ENCODE measurements around the gene SPATA4. TPM values are rescaled to one million over a fixed set of nuclear protein-coding genes. Genes with fewer than 3 reads are reported as not detected.
A peak's percentile ranks its signal among the peaks of the same experiment; 100 is the strongest.

SPATA4 gene
- polyA plus RNA-seq, 1 of the 3 experiments (the other 2 are of a cell fraction) = 0.21 TPM

DNA sequence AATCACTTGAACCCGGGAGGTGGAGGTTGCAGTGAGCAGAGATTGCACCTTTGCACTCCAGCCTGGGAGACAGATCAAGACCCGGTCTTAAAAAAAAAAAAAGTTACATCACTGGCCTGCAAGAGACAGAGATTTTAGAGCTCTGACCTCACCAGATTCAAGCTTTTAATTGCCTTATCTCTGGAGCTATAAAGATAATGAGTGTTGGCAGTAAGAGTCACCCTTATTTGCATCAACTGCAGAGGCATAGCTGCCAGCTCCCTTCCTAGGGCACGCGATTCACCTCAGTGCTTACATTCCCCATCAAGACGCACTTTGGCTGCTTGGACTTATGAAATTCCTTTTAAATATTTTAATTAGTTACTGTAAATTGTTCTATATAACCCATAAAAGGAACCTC, 12.5 kb upstream of the SPATA4 start:
- no peak overlapping the region for H3K4me3 ChIP-seq (ENCODE audit: low read depth in 2 of 2, low read length in 1 of 2)
- ChIA-PET CTCF (interaction anchor here (0.7 to 0.8 kb wide), 2 partner anchors 10 to 155 kb away, joined by 3 read pairs; no protein-coding TSS in a partner anchor), POLR2A (no interaction called here)
- H3K4me2 ChIP-seq = no peak overlapping the region
- H3F3A ChIP-seq (replicated peaks; ENCODE audit: insufficient read depth) = no peaks in the 10 kb centered on the region
- H4K20me1 ChIP-seq (ENCODE audit: insufficient read depth) = no peaks in the 10 kb centered on the region
- H3K27me3 ChIP-seq (ENCODE audit: insufficient read depth) = no peaks in the 10 kb centered on the region
- WGBS (ENCODE audit: low lambda C conversion rate) = 49% methylated on average over 5 of the region's 5 CpGs
- H2AFZ ChIP-seq (ENCODE audit: low read depth) = no peak overlapping the region
- no peaks in the 10 kb centered on the region for H3K9me3 ChIP-seq
- DNase-seq = no peak
- no peak overlapping the region for H3K27ac ChIP-seq (ENCODE audit: low read depth in 2 of 2, low read length in 1 of 2)
- no peak overlapping the region for H3K9ac ChIP-seq
- no peaks in the 10 kb centered on the region for H3K36me3 ChIP-seq (replicated peaks in 1 of 2; ENCODE audit: control insufficient read depth in 1 of 2, insufficient read depth in 2 of 2, low read length in 1 of 2)
- no peaks in the 10 kb centered on the region for H3K79me2 ChIP-seq (ENCODE audit: insufficient read depth)
- TF ChIP-seq GATA2 (CRISPR knock-in tag; IDR thresholded peaks at IDR 0.05) = peak; percentile 56; the same call in 1 of the 2 replicates
- no peak for TF ChIP-seq SIN3A (IDR thresholded peaks at IDR 0.05; ENCODE audit: borderline replicate concordance, low read depth, low read length)
- H3K4me1 ChIP-seq (ENCODE audit: control insufficient read depth in 1 of 2, insufficient read depth in 2 of 2, low read depth in 1 of 2, low read length in 1 of 2) = no peaks in the 10 kb centered on the region; a peak in 1 of 4 replicates
- H3K9me2 ChIP-seq = no peaks in the 10 kb centered on the region

DNA sequence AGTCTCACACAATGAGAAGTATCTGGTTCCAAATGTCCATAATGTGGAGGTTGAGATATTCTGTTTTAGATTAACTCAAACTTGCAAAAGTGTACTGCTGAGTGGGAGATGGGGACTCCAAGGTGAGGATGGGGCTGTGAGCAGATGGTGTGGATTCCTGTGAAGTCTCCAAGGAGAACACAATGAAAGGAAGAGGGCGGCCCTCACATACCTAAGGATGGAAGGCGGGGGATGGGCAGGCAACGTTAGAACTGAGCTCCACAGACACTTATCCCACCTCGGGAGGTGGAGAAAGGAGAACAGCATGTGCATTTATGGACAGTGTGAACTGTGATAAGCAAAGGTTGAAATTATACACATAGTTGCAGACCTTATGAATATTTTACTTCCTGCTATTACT, 9.9 kb upstream of the SPATA4 start:
- Histone ChIP-seq H4K20me1 (ENCODE audit: insufficient read depth) (no peaks in the 10 kb centered on the region), H3K9ac (no peak overlapping the region), H3K36me3 (replicated peaks in 1 of 2; ENCODE audit: control insufficient read depth in 1 of 2, insufficient read depth in 2 of 2, low read length in 1 of 2) (no peaks in the 10 kb centered on the region), H3K27ac (ENCODE audit: low read depth in 2 of 2, low read length in 1 of 2) (no peak overlapping the region), H3K9me3 (no peaks in the 10 kb centered on the region), H3K4me1 (ENCODE audit: control insufficient read depth in 1 of 2, insufficient read depth in 2 of 2, low read depth in 1 of 2, low read length in 1 of 2) (no peaks in the 10 kb centered on the region; a peak in 1 of 4 replicates), H3K4me2 (no peak overlapping the region), H3K27me3 (ENCODE audit: insufficient read depth) (no peaks in the 10 kb centered on the region), H2AFZ (ENCODE audit: low read depth) (no peak overlapping the region), H3K79me2 (ENCODE audit: insufficient read depth) (no peaks in the 10 kb centered on the region), H3K4me3 (ENCODE audit: low read depth in 2 of 2, low read length in 1 of 2) (no peak overlapping the region), H3F3A (replicated peaks; ENCODE audit: insufficient read depth) (no peaks in the 10 kb centered on the region), H3K9me2 (no peaks in the 10 kb centered on the region)
- WGBS (ENCODE audit: low lambda C conversion rate) = 73% methylated on average over 3 of the region's 4 CpGs
- no peak for DNase-seq
- TF ChIP-seq TAF1 (IDR thresholded peaks at IDR 0.05; ENCODE audit: borderline replicate concordance, low read depth, low read length) (no peak), FOXM1 (IDR thresholded peaks at IDR 0.05; ENCODE audit: low read depth) (no peak), NRF1 (IDR thresholded peaks at IDR 0.05; ENCODE audit: low read depth, low read length) (no peak), MXI1 (IDR thresholded peaks at IDR 0.05; ENCODE audit: low read depth, low read length) (no peak), FOXJ3 (CRISPR knock-in tag; IDR thresholded peaks at IDR 0.05) (no peak), YY1 (IDR thresholded peaks at IDR 0.05; ENCODE audit: low read depth) (no peak), RFX5 (IDR thresholded peaks at IDR 0.05; ENCODE audit: low read length) (no peak), EZH2phosphoT487 (IDR thresholded peaks at IDR 0.05; ENCODE audit: borderline replicate concordance, low read depth) (no peak), ELF1 (IDR thresholded peaks at IDR 0.05) (no peak), RAD21 (IDR thresholded peaks at IDR 0.05; ENCODE audit: low read length) (no peak), TEAD4 (IDR thresholded peaks at IDR 0.05; ENCODE audit: borderline replicate concordance, insufficient read depth) (no peak), GATA2 (CRISPR knock-in tag; IDR thresholded peaks at IDR 0.05) (no peak), SIN3A (IDR thresholded peaks at IDR 0.05; ENCODE audit: borderline replicate concordance, low read depth, low read length) (no peak), NFIC (IDR thresholded peaks at IDR 0.05; ENCODE audit: borderline replicate concordance) (no peak)
- TF ChIP-seq, protein P1, sequence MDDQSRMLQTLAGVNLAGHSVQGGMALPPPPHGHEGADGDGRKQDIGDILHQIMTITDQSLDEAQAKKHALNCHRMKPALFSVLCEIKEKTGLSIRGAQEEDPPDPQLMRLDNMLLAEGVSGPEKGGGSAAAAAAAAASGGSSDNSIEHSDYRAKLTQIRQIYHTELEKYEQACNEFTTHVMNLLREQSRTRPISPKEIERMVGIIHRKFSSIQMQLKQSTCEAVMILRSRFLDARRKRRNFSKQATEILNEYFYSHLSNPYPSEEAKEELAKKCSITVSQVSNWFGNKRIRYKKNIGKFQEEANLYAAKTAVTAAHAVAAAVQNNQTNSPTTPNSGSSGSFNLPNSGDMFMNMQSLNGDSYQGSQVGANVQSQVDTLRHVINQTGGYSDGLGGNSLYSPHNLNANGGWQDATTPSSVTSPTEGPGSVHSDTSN (IDR thresholded peaks at IDR 0.05) = no peak
- TF ChIP-seq, protein P2, sequence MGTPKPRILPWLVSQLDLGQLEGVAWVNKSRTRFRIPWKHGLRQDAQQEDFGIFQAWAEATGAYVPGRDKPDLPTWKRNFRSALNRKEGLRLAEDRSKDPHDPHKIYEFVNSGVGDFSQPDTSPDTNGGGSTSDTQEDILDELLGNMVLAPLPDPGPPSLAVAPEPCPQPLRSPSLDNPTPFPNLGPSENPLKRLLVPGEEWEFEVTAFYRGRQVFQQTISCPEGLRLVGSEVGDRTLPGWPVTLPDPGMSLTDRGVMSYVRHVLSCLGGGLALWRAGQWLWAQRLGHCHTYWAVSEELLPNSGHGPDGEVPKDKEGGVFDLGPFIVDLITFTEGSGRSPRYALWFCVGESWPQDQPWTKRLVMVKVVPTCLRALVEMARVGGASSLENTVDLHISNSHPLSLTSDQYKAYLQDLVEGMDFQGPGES (IDR thresholded peaks at IDR 0.05; ENCODE audit: low read depth, low read length) = no peak
- TF ChIP-seq, protein P3, sequence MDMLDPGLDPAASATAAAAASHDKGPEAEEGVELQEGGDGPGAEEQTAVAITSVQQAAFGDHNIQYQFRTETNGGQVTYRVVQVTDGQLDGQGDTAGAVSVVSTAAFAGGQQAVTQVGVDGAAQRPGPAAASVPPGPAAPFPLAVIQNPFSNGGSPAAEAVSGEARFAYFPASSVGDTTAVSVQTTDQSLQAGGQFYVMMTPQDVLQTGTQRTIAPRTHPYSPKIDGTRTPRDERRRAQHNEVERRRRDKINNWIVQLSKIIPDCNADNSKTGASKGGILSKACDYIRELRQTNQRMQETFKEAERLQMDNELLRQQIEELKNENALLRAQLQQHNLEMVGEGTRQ (IDR thresholded peaks at IDR 0.05; ENCODE audit: borderline replicate concordance, low read depth, low read length) = no peak
- TF ChIP-seq, protein P4, sequence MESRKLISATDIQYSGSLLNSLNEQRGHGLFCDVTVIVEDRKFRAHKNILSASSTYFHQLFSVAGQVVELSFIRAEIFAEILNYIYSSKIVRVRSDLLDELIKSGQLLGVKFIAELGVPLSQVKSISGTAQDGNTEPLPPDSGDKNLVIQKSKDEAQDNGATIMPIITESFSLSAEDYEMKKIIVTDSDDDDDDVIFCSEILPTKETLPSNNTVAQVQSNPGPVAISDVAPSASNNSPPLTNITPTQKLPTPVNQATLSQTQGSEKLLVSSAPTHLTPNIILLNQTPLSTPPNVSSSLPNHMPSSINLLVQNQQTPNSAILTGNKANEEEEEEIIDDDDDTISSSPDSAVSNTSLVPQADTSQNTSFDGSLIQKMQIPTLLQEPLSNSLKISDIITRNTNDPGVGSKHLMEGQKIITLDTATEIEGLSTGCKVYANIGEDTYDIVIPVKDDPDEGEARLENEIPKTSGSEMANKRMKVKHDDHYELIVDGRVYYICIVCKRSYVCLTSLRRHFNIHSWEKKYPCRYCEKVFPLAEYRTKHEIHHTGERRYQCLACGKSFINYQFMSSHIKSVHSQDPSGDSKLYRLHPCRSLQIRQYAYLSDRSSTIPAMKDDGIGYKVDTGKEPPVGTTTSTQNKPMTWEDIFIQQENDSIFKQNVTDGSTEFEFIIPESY (IDR thresholded peaks at IDR 0.05; ENCODE audit: borderline replicate concordance, low read depth) = no peak
- CTCF ChIA-PET = interaction anchor here (0.7 kb wide), 1 partner anchor 101 kb away, joined by 4 read pairs; no protein-coding TSS in a partner anchor
- POLR2A ChIA-PET = no interaction called here

Measured in SK-N-SH (cell line).